ENCODE data around the gene STK17B. TPM values are rescaled to one million over a fixed set of nuclear protein-coding genes. Genes with fewer than 3 reads are reported as not detected.

STK17B gene
- total RNA-seq, 3 donors from 2014 or later (not counting 1 experiment from before 2014, with no cell fraction given), result 295 to 390 (median 380) TPM

DNA sequence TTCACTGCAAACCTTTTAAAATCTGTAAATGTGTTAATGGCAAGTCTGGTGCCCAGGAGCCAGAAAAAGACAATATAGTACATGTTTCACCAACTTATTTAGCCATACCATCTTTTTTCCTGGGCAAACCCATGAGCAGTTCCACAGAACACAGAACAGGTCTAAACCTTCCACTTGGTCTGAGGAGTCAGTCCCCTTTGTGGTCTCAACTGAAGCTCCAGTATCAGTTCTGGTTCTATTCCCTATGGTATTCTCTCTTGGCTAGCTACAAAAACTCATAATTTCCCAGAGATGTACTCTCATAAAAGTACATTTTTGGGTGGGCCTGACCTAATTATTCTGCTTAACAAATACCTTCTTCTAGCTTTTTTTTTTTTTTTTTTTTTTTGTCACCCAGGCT lies 31.2 kb downstream of the STK17B start:
- intact Hi-C loops (cut with micrococcal nuclease), result loop anchor here (2.0 kb wide), 1 partner anchor 17 kb away; no protein-coding TSS in a partner anchor
- DNase-seq (no peak), ATAC-seq (no peak)
- H3K27ac Mint-ChIP-seq, result peak overlapping the region; percentile 45 to 72
- H3K9me3 Mint-ChIP-seq, result no peaks in the 10 kb centered on the region
- peaks cover 35 to 42% of the 10 kb centered on the region in 2 donors for H3K4me1 Mint-ChIP-seq
- Histone ChIP-seq H3K4me3 (ENCODE audit: low read length) (no peak overlapping the region), H3K36me3 (ENCODE audit: control insufficient read depth, insufficient read depth, low read length) (peaks cover 94% of the 10 kb centered on the region), H3K27me3 (ENCODE audit: control insufficient read depth, insufficient read depth, low read length) (no peaks in the 10 kb centered on the region), H3K4me1 (ENCODE audit: control insufficient read depth, insufficient read depth, low read length) (no peaks in the 10 kb centered on the region), H3K27ac (ENCODE audit: low read length) (no peak overlapping the region), H3K9me3 (ENCODE audit: control insufficient read depth, insufficient read depth, low read length) (no peaks in the 10 kb centered on the region)
- TF ChIP-seq, protein P1, sequence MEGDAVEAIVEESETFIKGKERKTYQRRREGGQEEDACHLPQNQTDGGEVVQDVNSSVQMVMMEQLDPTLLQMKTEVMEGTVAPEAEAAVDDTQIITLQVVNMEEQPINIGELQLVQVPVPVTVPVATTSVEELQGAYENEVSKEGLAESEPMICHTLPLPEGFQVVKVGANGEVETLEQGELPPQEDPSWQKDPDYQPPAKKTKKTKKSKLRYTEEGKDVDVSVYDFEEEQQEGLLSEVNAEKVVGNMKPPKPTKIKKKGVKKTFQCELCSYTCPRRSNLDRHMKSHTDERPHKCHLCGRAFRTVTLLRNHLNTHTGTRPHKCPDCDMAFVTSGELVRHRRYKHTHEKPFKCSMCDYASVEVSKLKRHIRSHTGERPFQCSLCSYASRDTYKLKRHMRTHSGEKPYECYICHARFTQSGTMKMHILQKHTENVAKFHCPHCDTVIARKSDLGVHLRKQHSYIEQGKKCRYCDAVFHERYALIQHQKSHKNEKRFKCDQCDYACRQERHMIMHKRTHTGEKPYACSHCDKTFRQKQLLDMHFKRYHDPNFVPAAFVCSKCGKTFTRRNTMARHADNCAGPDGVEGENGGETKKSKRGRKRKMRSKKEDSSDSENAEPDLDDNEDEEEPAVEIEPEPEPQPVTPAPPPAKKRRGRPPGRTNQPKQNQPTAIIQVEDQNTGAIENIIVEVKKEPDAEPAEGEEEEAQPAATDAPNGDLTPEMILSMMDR (IDR thresholded peaks at IDR 0.05), result no peak
- H3K36me3 Mint-ChIP-seq, result peaks cover 32% of the 10 kb centered on the region
- no peak overlapping the region for H3K4me3 Mint-ChIP-seq
- no peaks in the 10 kb centered on the region for H3K27me3 Mint-ChIP-seq (ENCODE audit: low read depth in 2 of 2)

GRCh38 chr2:196137271-196137670 lies 34.1 kb downstream of the STK17B start:
- Histone ChIP-seq H3K9me3 (ENCODE audit: control insufficient read depth, insufficient read depth, low read length) (peaks cover 7% of the 10 kb centered on the region), H3K4me3 (ENCODE audit: low read length) (no peak overlapping the region), H3K36me3 (ENCODE audit: control insufficient read depth, insufficient read depth, low read length) (peaks cover 86% of the 10 kb centered on the region), H3K4me1 (ENCODE audit: control insufficient read depth, insufficient read depth, low read length) (no peaks in the 10 kb centered on the region), H3K27me3 (ENCODE audit: control insufficient read depth, insufficient read depth, low read length) (no peaks in the 10 kb centered on the region), H3K27ac (ENCODE audit: low read length) (no peak overlapping the region)
- 100% methylated on average over 2 of the region's 2 CpGs for WGBS (ENCODE audit: insufficient coverage)
- DNase-seq (no peak), ATAC-seq (no peak)
- H3K9me3 Mint-ChIP-seq, result peaks cover 0 to 3% of the 10 kb centered on the region in 2 donors
- intact Hi-C loops (cut with micrococcal nuclease), result no loop called here
- peaks cover 22 to 24% of the 10 kb centered on the region in 2 donors for H3K4me1 Mint-ChIP-seq
- peaks cover 24% of the 10 kb centered on the region for H3K36me3 Mint-ChIP-seq
- H3K4me3 Mint-ChIP-seq, result no peak overlapping the region
- H3K27ac Mint-ChIP-seq, result peak overlapping the region; percentile 44 to 81
- TF ChIP-seq, protein P1 (IDR thresholded peaks at IDR 0.05), result no peak
- no peaks in the 10 kb centered on the region for H3K27me3 Mint-ChIP-seq (ENCODE audit: low read depth in 2 of 2)

DNA sequence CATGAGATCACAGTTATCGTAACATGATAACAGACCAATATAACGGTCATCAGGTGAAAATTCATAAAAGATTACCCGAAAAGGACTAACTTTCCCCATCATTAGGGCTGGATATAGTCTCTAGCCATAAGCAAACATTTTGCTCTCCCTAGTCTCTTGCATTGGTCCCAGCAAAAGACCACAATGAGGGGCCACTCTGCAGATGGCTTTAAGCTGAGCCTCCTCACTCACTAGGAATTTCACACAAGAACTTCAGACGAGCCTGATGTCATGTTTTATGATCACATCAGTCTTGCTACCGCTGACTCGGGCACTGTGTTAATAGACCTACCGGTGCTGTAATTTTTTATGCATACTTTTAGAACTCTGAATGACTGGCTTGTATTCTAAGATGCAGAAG lies 35.2 kb downstream of the STK17B start:
- H3K36me3 Mint-ChIP-seq, result peaks cover 24% of the 10 kb centered on the region

More for the DNA sequence above, 35.2 kb downstream of the STK17B start:
- peaks cover 77% of the 10 kb centered on the region for H3K36me3 ChIP-seq (ENCODE audit: control insufficient read depth, insufficient read depth, low read length)
- intact Hi-C loops (cut with micrococcal nuclease), result no loop called here
- peaks cover 33 to 35% of the 10 kb centered on the region in 2 donors for H3K4me1 Mint-ChIP-seq
- no peaks in the 10 kb centered on the region for H3K27me3 Mint-ChIP-seq (ENCODE audit: low read depth in 2 of 2)
- DNase-seq, result no peak
- peaks cover 0 to 3% of the 10 kb centered on the region in 2 donors for H3K9me3 Mint-ChIP-seq
- peak overlapping the region; percentile 51 to 81 for H3K27ac Mint-ChIP-seq
- H3K27ac ChIP-seq (ENCODE audit: low read length), result no peak overlapping the region
- peak in 1 of 3 donors; percentile 31 for ATAC-seq
- peaks cover 8% of the 10 kb centered on the region for H3K4me1 ChIP-seq (ENCODE audit: control insufficient read depth, insufficient read depth, low read length)
- H3K9me3 ChIP-seq (ENCODE audit: control insufficient read depth, insufficient read depth, low read length), result peaks cover 18% of the 10 kb centered on the region
- 97% methylated on average over 7 of the region's 7 CpGs for WGBS (ENCODE audit: insufficient coverage)
- no peaks in the 10 kb centered on the region for H3K27me3 ChIP-seq (ENCODE audit: control insufficient read depth, insufficient read depth, low read length)
- no peak overlapping the region for H3K4me3 ChIP-seq (ENCODE audit: low read length)
- H3K4me3 Mint-ChIP-seq, result no peak overlapping the region
- TF ChIP-seq, protein P1 (IDR thresholded peaks at IDR 0.05), result no peak
